ENCODE results near the gene ACVR2B. TPM values are rescaled to one million over a fixed set of nuclear protein-coding genes. Genes with fewer than 3 reads are reported as not detected.

The ACVR2B gene
- total RNA-seq, 1 donor from 2014 or later = 56.7 TPM

DNA sequence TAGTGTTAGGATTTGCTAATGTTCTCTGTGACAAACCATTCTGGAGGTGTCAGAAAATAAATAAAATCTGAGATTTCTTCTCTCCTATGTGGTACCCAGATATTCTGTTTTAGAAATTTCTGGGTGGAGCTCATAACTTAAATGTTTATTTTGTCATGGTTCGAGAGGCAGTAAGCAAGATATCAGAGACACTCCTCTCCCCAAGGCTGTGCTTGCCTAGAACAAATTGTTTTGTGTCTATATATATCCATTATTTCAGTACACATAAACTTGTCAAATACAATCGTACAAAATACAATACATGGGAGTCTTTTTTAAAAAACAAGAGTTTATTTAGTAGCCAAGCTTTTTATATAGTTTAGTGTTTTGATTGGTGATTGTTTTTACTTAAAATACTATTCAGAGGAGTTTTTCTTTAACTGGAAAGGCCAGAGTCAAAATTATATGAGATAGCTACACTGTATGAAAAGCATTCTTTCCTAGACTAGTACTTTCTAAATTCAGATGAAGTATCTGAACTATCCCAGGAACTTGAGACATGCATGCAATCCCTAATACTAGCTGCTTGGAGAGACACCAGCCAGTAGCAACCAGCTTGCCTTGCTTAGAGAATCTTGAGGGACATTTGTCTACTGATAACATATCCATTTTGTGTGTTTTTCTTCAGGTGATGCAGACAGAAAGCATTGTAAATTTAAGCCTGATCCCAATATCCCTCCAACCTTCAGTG, 47.2 kb downstream of the ACVR2B start:
- peaks cover 3% of the 10 kb centered on the region for H3K4me1 Mint-ChIP-seq (ENCODE audit: unreplicated experiment)
- no peak overlapping the region for H3K4me3 Mint-ChIP-seq (ENCODE audit: unreplicated experiment)
- peaks cover 3% of the 10 kb centered on the region for H3K36me3 Mint-ChIP-seq (ENCODE audit: low read depth, unreplicated experiment)
- H3K27me3 Mint-ChIP-seq (ENCODE audit: unreplicated experiment) = peaks cover 2% of the 10 kb centered on the region
- H3K27ac Mint-ChIP-seq (ENCODE audit: unreplicated experiment) = no peak overlapping the region
- no peaks in the 10 kb centered on the region for H3K9me3 Mint-ChIP-seq (ENCODE audit: unreplicated experiment)
- DNase-seq (ENCODE audit: low spot score) = no peak
- TF ChIP-seq, protein P1, sequence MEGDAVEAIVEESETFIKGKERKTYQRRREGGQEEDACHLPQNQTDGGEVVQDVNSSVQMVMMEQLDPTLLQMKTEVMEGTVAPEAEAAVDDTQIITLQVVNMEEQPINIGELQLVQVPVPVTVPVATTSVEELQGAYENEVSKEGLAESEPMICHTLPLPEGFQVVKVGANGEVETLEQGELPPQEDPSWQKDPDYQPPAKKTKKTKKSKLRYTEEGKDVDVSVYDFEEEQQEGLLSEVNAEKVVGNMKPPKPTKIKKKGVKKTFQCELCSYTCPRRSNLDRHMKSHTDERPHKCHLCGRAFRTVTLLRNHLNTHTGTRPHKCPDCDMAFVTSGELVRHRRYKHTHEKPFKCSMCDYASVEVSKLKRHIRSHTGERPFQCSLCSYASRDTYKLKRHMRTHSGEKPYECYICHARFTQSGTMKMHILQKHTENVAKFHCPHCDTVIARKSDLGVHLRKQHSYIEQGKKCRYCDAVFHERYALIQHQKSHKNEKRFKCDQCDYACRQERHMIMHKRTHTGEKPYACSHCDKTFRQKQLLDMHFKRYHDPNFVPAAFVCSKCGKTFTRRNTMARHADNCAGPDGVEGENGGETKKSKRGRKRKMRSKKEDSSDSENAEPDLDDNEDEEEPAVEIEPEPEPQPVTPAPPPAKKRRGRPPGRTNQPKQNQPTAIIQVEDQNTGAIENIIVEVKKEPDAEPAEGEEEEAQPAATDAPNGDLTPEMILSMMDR (IDR thresholded peaks at IDR 0.05; ENCODE audit: unreplicated experiment) = no peak

DNA sequence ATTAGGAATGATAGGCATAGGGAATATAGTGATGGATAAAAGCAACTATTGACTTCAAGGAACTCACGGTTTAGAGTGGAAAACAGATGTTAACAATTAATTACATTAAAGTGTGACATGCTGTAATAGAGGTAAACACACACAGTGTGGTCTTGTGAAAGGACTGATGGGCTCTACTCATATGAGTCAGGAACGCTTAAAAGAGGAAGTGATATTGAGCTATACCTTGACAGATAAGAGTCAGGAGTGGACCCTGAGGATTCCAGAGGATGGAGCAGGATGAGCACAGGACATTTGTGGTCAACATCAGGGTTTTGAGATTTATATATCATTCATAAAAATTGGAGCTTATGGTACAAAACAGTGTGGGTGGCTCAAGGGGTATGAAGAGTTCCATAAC, 53.4 kb downstream of the ACVR2B start:
- H3K27ac Mint-ChIP-seq (ENCODE audit: unreplicated experiment) = no peak overlapping the region
- TF ChIP-seq, protein P1 (IDR thresholded peaks at IDR 0.05; ENCODE audit: unreplicated experiment) = no peak
- no peaks in the 10 kb centered on the region for H3K9me3 Mint-ChIP-seq (ENCODE audit: unreplicated experiment)
- H3K27me3 Mint-ChIP-seq (ENCODE audit: unreplicated experiment) = no peaks in the 10 kb centered on the region
- no peak overlapping the region for H3K4me3 Mint-ChIP-seq (ENCODE audit: unreplicated experiment)
- no peak for DNase-seq (ENCODE audit: low spot score)
- no peaks in the 10 kb centered on the region for H3K4me1 Mint-ChIP-seq (ENCODE audit: unreplicated experiment)
- H3K36me3 Mint-ChIP-seq (ENCODE audit: low read depth, unreplicated experiment) = peaks cover 6% of the 10 kb centered on the region

DNA sequence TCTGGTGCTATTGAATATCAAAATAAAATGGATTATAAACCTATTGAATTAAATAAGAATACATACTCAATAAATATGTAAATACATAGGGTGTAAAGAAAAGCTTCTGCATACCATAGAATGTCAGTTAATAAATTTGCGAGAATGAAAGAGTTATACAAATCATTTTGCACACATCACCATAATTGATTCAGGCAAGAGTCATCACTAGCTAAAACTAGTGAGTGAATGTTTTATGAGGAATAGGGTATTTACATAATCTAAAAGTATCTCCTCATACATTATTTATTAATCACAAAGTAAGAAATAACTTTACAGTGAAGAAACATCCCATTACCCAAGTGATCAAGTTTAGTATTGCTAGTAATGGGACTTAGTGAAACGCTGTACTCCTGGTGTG, 56.0 kb downstream of the ACVR2B start:
- no peak overlapping the region for H3K4me3 Mint-ChIP-seq (ENCODE audit: unreplicated experiment)
- no peaks in the 10 kb centered on the region for H3K27me3 Mint-ChIP-seq (ENCODE audit: unreplicated experiment)
- no peak for DNase-seq (ENCODE audit: low spot score)
- peaks cover 14% of the 10 kb centered on the region for H3K36me3 Mint-ChIP-seq (ENCODE audit: low read depth, unreplicated experiment)
- no peak overlapping the region for H3K27ac Mint-ChIP-seq (ENCODE audit: unreplicated experiment)
- H3K4me1 Mint-ChIP-seq (ENCODE audit: unreplicated experiment) = no peaks in the 10 kb centered on the region
- no peaks in the 10 kb centered on the region for H3K9me3 Mint-ChIP-seq (ENCODE audit: unreplicated experiment)
- TF ChIP-seq, protein P1 (IDR thresholded peaks at IDR 0.05; ENCODE audit: unreplicated experiment) = no peak

DNA sequence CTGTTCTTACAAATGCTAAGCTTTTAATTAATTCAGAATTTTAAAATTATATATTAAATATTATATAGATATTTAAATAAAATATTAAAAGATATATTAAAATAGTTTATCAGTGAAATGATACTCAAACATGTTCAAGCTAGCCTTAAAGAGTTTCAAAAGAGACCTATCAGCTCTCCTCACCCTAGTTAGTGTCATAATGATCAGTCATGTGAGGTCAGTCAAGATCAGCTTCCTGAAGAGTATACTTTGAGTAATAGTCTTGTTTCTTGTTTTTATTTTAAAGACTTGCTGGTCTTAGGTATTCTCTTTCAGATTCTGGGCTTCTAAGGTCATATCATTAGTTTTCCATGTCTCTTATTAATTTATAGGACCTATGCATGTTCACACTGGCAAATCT, 56.9 kb downstream of the ACVR2B start:
- H3K27me3 Mint-ChIP-seq (ENCODE audit: unreplicated experiment) = no peaks in the 10 kb centered on the region
- no peak overlapping the region for H3K27ac Mint-ChIP-seq (ENCODE audit: unreplicated experiment)
- DNase-seq (ENCODE audit: low spot score) = no peak
- TF ChIP-seq, protein P1 (IDR thresholded peaks at IDR 0.05; ENCODE audit: unreplicated experiment) = no peak
- H3K4me1 Mint-ChIP-seq (ENCODE audit: unreplicated experiment) = no peaks in the 10 kb centered on the region
- peaks cover 14% of the 10 kb centered on the region for H3K36me3 Mint-ChIP-seq (ENCODE audit: low read depth, unreplicated experiment)
- H3K9me3 Mint-ChIP-seq (ENCODE audit: unreplicated experiment) = no peaks in the 10 kb centered on the region
- H3K4me3 Mint-ChIP-seq (ENCODE audit: unreplicated experiment) = no peak overlapping the region

DNA sequence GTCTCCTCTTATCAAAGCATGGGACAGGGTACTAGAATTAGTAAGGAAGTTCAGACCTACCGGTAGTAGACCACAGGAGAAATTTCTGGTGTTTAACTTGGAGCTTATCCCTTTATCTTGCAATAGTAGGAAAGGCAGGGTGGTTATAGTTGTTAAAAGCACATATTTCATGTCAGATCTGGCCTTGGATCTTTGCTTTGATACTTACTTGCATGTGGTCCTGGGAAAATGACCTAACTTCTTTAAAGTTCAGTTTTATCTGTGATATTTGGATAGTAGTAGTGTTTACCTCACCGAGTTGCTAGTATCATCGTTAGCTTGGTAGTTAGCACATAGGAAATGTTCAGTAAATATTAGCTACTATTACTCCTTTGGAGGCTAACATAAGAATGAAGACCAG, 57.9 kb downstream of the ACVR2B start:
- TF ChIP-seq, protein P1 (IDR thresholded peaks at IDR 0.05; ENCODE audit: unreplicated experiment) = no peak
- Mint-ChIP-seq H3K27ac (ENCODE audit: unreplicated experiment) (no peak overlapping the region), H3K9me3 (ENCODE audit: unreplicated experiment) (no peaks in the 10 kb centered on the region), H3K27me3 (ENCODE audit: unreplicated experiment) (no peaks in the 10 kb centered on the region), H3K36me3 (ENCODE audit: low read depth, unreplicated experiment) (peaks cover 14% of the 10 kb centered on the region), H3K4me1 (ENCODE audit: unreplicated experiment) (no peaks in the 10 kb centered on the region), H3K4me3 (ENCODE audit: unreplicated experiment) (no peak overlapping the region)
- no peak for DNase-seq (ENCODE audit: low spot score)
